Measurements from ENCODE around the gene TOPAZ1. TPM values are rescaled to one million over a fixed set of nuclear protein-coding genes. Genes with fewer than 3 reads are reported as not detected.

The TOPAZ1 gene
- total RNA-seq, 1 experiment from 2014 or later = not detected

DNA sequence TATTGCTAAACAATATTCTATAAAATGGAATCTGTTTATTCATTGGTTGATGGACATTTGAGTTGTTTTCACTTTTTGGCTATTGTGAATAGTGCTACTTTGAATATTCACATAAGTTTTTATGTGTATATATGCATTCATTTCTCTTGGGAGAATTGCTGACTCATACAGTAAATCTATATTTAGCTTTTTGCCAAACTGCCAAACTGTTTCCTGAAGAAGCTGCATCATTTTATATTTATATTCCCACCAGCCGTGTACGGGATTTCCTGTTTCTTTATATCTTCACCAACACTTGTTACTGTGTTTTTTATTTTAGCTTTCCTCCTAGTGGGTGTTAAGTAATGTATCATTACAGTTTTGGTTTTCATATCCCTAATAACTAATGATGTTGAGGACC lies 84.3 kb downstream of the TOPAZ1 start:
- Mint-ChIP-seq H3K27ac (no peak overlapping the region), H3K36me3 (ENCODE audit: insufficient read depth in 1 of 3, low read depth in 3 of 3) (no peaks in the 10 kb centered on the region)
- no peak overlapping the region for H2BK5ac ChIP-seq (ENCODE audit: insufficient read length, low read length)

More for the DNA sequence above, 84.3 kb downstream of the TOPAZ1 start:
- H3K27me3 Mint-ChIP-seq (ENCODE audit: low read depth) = no peaks in the 10 kb centered on the region; the same call in 1 of the 2 replicates
- Histone ChIP-seq H4K8ac (replicated peaks; ENCODE audit: insufficient read length, low read depth, low read length) (no peak overlapping the region), H2AFZ (ENCODE audit: low read length) (no peak overlapping the region), H2BK15ac (ENCODE audit: low read depth, low read length) (no peak overlapping the region), H3K14ac (ENCODE audit: insufficient read depth, low read length) (no peak overlapping the region), H4K91ac (ENCODE audit: insufficient read length, low read depth, low read length) (no peak overlapping the region), H3K79me1 (ENCODE audit: insufficient read depth, low read depth, low read length, poor library complexity, severe bottlenecking) (no peaks in the 10 kb centered on the region), H3K4me1 (ENCODE audit: insufficient read depth, low read length) (no peaks in the 10 kb centered on the region), H3K18ac (ENCODE audit: insufficient read length, low read depth, low read length) (no peak overlapping the region), H3K4me2 (ENCODE audit: insufficient read depth, insufficient read length, low read length) (no peak overlapping the region), H3T11ph (ENCODE audit: low read length) (no peak overlapping the region), H2BK120ac (ENCODE audit: low read depth, low read length, poor library complexity, severe bottlenecking) (no peak overlapping the region), H3K9ac (ENCODE audit: extremely low read depth, insufficient read length, low read length) (no peak overlapping the region), H3K23me2 (ENCODE audit: insufficient read length, low read depth, low read length, poor library complexity, severe bottlenecking) (no peaks in the 10 kb centered on the region), H3K79me2 (ENCODE audit: insufficient read depth, low read length) (no peaks in the 10 kb centered on the region), H3K56ac (ENCODE audit: insufficient read length, low read depth, low read length) (no peak overlapping the region), H2AK5ac (ENCODE audit: insufficient read length, low read length) (no peak overlapping the region), H2BK20ac (ENCODE audit: low read depth, low read length, poor library complexity, severe bottlenecking) (no peak overlapping the region), H3K4ac (ENCODE audit: low read depth, low read length) (no peak overlapping the region), H3K27me3 (ENCODE audit: insufficient read depth, low read length) (no peaks in the 10 kb centered on the region), H4K5ac (ENCODE audit: insufficient read length, low read depth, low read length) (no peak overlapping the region), H3K9me3 (ENCODE audit: control insufficient read depth, low read depth, low read length) (no peaks in the 10 kb centered on the region), H4K20me1 (ENCODE audit: control insufficient read depth, insufficient read depth, insufficient read length) (no peaks in the 10 kb centered on the region), H2BK12ac (ENCODE audit: insufficient read length, low read depth, low read length) (no peak overlapping the region), H3K27ac (ENCODE audit: insufficient read length, low read depth, low read length) (no peak overlapping the region), H3K23ac (ENCODE audit: insufficient read length, low read depth, low read length) (no peak overlapping the region)
- DNase-seq = no peak
- H3K9me3 Mint-ChIP-seq = no peaks in the 10 kb centered on the region
- no peak for TF ChIP-seq CTCF (conservative IDR thresholded peaks at IDR 0.05)
- H3K4me3 Mint-ChIP-seq = no peak overlapping the region
- WGBS (ENCODE audit: extremely low coverage, insufficient read length, low lambda C conversion rate) = no CpG with 5 or more reads among the region's 2 CpGs
- H3K4me1 Mint-ChIP-seq = peaks cover 4 to 5% of the 10 kb centered on the region in 2 experiments
